ENCODE measurements around the gene PAQR4.

DNA sequence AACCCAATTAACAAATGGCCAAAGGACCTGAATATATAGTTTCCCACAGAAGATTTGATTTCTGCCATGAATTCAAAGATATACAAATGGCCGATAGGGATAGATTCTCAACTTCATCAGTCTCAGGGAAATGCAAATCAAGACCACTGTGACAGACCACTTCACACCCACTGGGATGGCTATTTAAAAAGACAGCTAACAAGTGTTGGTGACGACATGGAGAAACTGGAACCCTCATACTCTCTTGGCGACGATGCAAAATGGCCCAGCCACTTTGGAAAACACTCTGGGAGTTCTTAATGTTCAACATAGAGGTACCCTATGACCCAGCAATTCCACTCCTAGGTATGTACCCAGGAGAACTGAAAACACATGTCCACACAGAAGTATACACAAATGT is 22.5 kb upstream of the PAQR4 start:
- TF ChIP-seq CTCF (IDR thresholded peaks at IDR 0.05 in 2 of 3, conservative IDR thresholded peaks at IDR 0.05 in 1 of 3; ENCODE audit: control insufficient read depth in 2 of 3, extremely low read depth in 1 of 3, insufficient read depth in 1 of 3, low read depth in 3 of 3, low read length in 3 of 3) (no peak), SREBF1 (IDR thresholded peaks at IDR 0.05; ENCODE audit: low read length) (no peak), TCF12 (IDR thresholded peaks at IDR 0.05; ENCODE audit: low read depth, low read length) (no peak), ELK1 (IDR thresholded peaks at IDR 0.05; ENCODE audit: low read depth, low read length) (no peak), POLR2AphosphoS2 (IDR thresholded peaks at IDR 0.05; ENCODE audit: low read depth, low read length) (no peak), USF2 (IDR thresholded peaks at IDR 0.05; ENCODE audit: borderline replicate concordance, low read depth, low read length) (no peak), USF1 (IDR thresholded peaks at IDR 0.05; ENCODE audit: borderline replicate concordance, extremely low read length, insufficient read depth, low read depth, low read length) (no peak), TCF7 (IDR thresholded peaks at IDR 0.05; ENCODE audit: borderline replicate concordance) (no peak)
- TF ChIP-seq, protein P1, sequence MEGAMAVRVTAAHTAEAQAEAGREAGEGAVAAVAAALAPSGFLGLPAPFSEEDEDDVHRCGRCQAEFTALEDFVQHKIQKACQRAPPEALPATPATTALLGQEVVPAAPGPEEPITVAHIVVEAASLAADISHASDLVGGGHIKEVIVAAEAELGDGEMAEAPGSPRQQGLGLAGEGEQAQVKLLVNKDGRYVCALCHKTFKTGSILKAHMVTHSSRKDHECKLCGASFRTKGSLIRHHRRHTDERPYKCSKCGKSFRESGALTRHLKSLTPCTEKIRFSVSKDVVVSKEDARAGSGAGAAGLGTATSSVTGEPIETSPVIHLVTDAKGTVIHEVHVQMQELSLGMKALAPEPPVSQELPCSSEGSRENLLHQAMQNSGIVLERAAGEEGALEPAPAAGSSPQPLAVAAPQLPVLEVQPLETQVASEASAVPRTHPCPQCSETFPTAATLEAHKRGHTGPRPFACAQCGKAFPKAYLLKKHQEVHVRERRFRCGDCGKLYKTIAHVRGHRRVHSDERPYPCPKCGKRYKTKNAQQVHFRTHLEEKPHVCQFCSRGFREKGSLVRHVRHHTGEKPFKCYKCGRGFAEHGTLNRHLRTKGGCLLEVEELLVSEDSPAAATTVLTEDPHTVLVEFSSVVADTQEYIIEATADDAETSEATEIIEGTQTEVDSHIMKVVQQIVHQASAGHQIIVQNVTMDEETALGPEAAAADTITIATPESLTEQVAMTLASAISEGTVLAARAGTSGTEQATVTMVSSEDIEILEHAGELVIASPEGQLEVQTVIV (IDR thresholded peaks at IDR 0.05; ENCODE audit: borderline replicate concordance, partially characterized antibody), result no peak
